Measurements from ENCODE around the gene PSMB4.
"Not testable (repeated sequence)": the region's sequence is repeated elsewhere in the genome, so short reads cannot be mapped to it uniquely, and the experiment has no call there.

Gene PSMB4

GRCh38 chr1:151399324-151400171, at the start of gene PSMB4:
PSMB4 (plus strand) TSS chr1:151399573; CDS start chr1:151399588, 15 bp downstream.
- peak; percentile 91 for DNase-seq

- DNase-seq = not testable (repeated sequence)
Measured at GRCh38 chr1:151350323-151350722, 49.0 kb upstream of the PSMB4 start.

GRCh38 chr1:151352021-151352718, 47.2 kb upstream of the PSMB4 start:
- no peak for DNase-seq

- DNase-seq = no peak
Measured at GRCh38 chr1:151356696-151357095, 42.7 kb upstream of the PSMB4 start.

GRCh38 chr1:151361883-151362282, 37.5 kb upstream of the PSMB4 start:
- DNase-seq = no peak

- DNase-seq = no peak
Measured at GRCh38 chr1:151362308-151363155, 36.8 kb upstream of the PSMB4 start.

- no peak for DNase-seq
Measured at GRCh38 chr1:151364996-151365395, 34.4 kb upstream of the PSMB4 start.

GRCh38 chr1:151367658-151368392, 31.5 kb upstream of the PSMB4 start:
- DNase-seq = no peak

GRCh38 chr1:151368393-151369301, 30.7 kb upstream of the PSMB4 start:
- no peak for DNase-seq

GRCh38 chr1:151369302-151369610, 30.1 kb upstream of the PSMB4 start:
- no peak for DNase-seq

GRCh38 chr1:151369621-151370048, 29.7 kb upstream of the PSMB4 start:
- no peak for DNase-seq

- no peak for DNase-seq
Measured at GRCh38 chr1:151370211-151370911, 29.0 kb upstream of the PSMB4 start.

- DNase-seq = no peak
Measured at GRCh38 chr1:151371370-151372057, 27.9 kb upstream of the PSMB4 start.

GRCh38 chr1:151372058-151372934, 27.1 kb upstream of the PSMB4 start, which contains the start of gene SELENBP1:
SELENBP1 (minus strand) TSS chr1:151372705; CDS start chr1:151372641, 64 bp downstream.
- no peak for DNase-seq

GRCh38 chr1:151373196-151373595, 26.2 kb upstream of the PSMB4 start:
- no peak for DNase-seq

GRCh38 chr1:151377150-151377884, 22.1 kb upstream of the PSMB4 start:
- DNase-seq = no peak

GRCh38 chr1:151384584-151384983, 14.8 kb upstream of the PSMB4 start:
- no peak for DNase-seq

GRCh38 chr1:151386002-151386401, 13.4 kb upstream of the PSMB4 start:
- no peak for DNase-seq

All from CD4-positive, alpha-beta T cell treated with Interleukin-12 subunit alpha and Interleukin-12 subunit beta, for 1 hour (primary cell).